GM04504 (cell line): Measurements from ENCODE around the gene ADAP2.
"Not testable (repeated sequence)": the region's sequence is repeated elsewhere in the genome, so short reads cannot be mapped to it uniquely, and the experiment has no call there.

ENCODE experiments used
- DNase-seq: peaks from one replicate; pipeline ENCODE4 v3.0.0-alpha.2; 2012; ENCODE audit warnings: low read depth

Gene ADAP2

GRCh38 chr17:30921544-30922196 lies at the start of gene ADAP2:
Gene ADAP2 (plus strand): TSS chr17:30921945. CDS start chr17:30922015, 70 bp downstream.
- no peak for DNase-seq

GRCh38 chr17:30886187-30886586 lies 35.6 kb upstream of the ADAP2 start:
- DNase-seq = no peak

GRCh38 chr17:30894236-30894635 lies 27.5 kb upstream of the ADAP2 start:
- no peak for DNase-seq

- DNase-seq = no peak
Observed at GRCh38 chr17:30897311-30897710, 24.4 kb upstream of the ADAP2 start.

GRCh38 chr17:30905742-30906100 lies 16.0 kb upstream of the ADAP2 start:
- no peak for DNase-seq

- peak; percentile 82 for DNase-seq
Observed at GRCh38 chr17:30906101-30906911, 15.4 kb upstream of the ADAP2 start, which contains the start of gene TEFM. Gene TEFM (minus strand): TSS chr17:30906238. CDS start chr17:30906198, 40 bp downstream.

GRCh38 chr17:30908717-30909420 lies 12.9 kb upstream of the ADAP2 start:
- DNase-seq = no peak

- DNase-seq = not testable (repeated sequence)
Observed at GRCh38 chr17:30910151-30910550, 11.6 kb upstream of the ADAP2 start.

GRCh38 chr17:30913955-30914354 lies 7.8 kb upstream of the ADAP2 start:
- DNase-seq = no peak

- no peak for DNase-seq
Observed at GRCh38 chr17:30915833-30916611, 5.7 kb upstream of the ADAP2 start.

- DNase-seq = no peak
Observed at GRCh38 chr17:30917050-30917449, 4.7 kb upstream of the ADAP2 start.

GRCh38 chr17:30920282-30920681 lies 1.5 kb upstream of the ADAP2 start:
- DNase-seq = no peak

- no peak for DNase-seq
Observed at GRCh38 chr17:30920683-30921543, 832 bp upstream of the ADAP2 start.

GRCh38 chr17:30922235-30923030 lies 688 bp downstream of the ADAP2 start:
- no peak for DNase-seq

GRCh38 chr17:30924341-30924740 lies 2.6 kb downstream of the ADAP2 start:
- DNase-seq = no peak

- no peak for DNase-seq
Observed at GRCh38 chr17:30926516-30926915, 4.8 kb downstream of the ADAP2 start.

GRCh38 chr17:30927756-30928155 lies 6.0 kb downstream of the ADAP2 start:
- DNase-seq = no peak

GRCh38 chr17:30928584-30928983 lies 6.8 kb downstream of the ADAP2 start:
- DNase-seq = no peak

- no peak for DNase-seq
Observed at GRCh38 chr17:30929081-30929633, 7.4 kb downstream of the ADAP2 start.

GRCh38 chr17:30929861-30930260 lies 8.1 kb downstream of the ADAP2 start:
- not testable (repeated sequence) for DNase-seq
